Mesendoderm (in vitro differentiated cells): ENCODE measurements around the gene CAMTA1.

Experiments
- DNase-seq: peaks from one replicate; pipeline ENCODE4 v3.0.0; 2013
- H2AK5ac ChIP-seq: 2 replicates; pipeline ENCODE4 v1.6.1; 2013; ENCODE audit warnings: low read length, inconsistent platforms
- H2BK120ac ChIP-seq: 2 replicates; pipeline ENCODE4 v1.6.1; 2013; ENCODE audit warnings: low read depth, mild to moderate bottlenecking, low read length, moderate library complexity, mixed read lengths
- H2BK15ac ChIP-seq: replicated peaks from 2 replicates; pipeline ENCODE4 v1.6.1; 2013; ENCODE audit warnings: low read depth, mild to moderate bottlenecking, moderate library complexity
- H2BK5ac ChIP-seq: 2 replicates; pipeline ENCODE4 v1.6.1; 2013; ENCODE audit warnings: low read length, inconsistent platforms
- H3K18ac ChIP-seq: 2 replicates; pipeline ENCODE4 v1.6.1; 2013; ENCODE audit warnings: mild to moderate bottlenecking, low read length, mixed read lengths
- H3K23ac ChIP-seq: one replicate; pipeline ENCODE4 v1.6.1; 2013; ENCODE audit warnings: low read length
- H3K27ac ChIP-seq: 2 replicates; pipeline ENCODE4 v1.5.1; 2013; ENCODE audit warnings: low read depth, mild to moderate bottlenecking, inconsistent platforms, low read length, moderate library complexity
- H3K27me3 ChIP-seq: 2 replicates; pipeline ENCODE4 v1.6.1; 2013; ENCODE audit warnings: low read length, control low read depth, mild to moderate bottlenecking, inconsistent platforms; ENCODE audit not compliant: insufficient read depth, poor library complexity
- H3K36me3 ChIP-seq: 2 replicates; pipeline ENCODE4 v1.6.1; 2013; ENCODE audit warnings: low read length, inconsistent platforms; ENCODE audit not compliant: control insufficient read depth, insufficient read depth
- H3K4ac ChIP-seq: one replicate; pipeline ENCODE4 v1.6.1; 2013; ENCODE audit warnings: low read depth, mild to moderate bottlenecking, low read length, moderate library complexity
- H3K4me1 ChIP-seq: 2 replicates; pipeline ENCODE4 v1.6.1; 2013; ENCODE audit warnings: low read depth, low read length, inconsistent platforms; ENCODE audit not compliant: control insufficient read depth
- H3K4me2 ChIP-seq: 2 replicates; pipeline ENCODE4 v1.6.1; 2013; ENCODE audit warnings: low read length
- H3K4me3 ChIP-seq: 2 replicates; pipeline ENCODE4 v1.5.1; 2013; ENCODE audit warnings: mild to moderate bottlenecking, low read length
- H3K56ac ChIP-seq: one replicate; pipeline ENCODE4 v1.6.1; 2013; ENCODE audit warnings: low read length
- H3K79me1 ChIP-seq: 2 replicates; pipeline ENCODE4 v1.6.1; 2013; ENCODE audit warnings: low read length, inconsistent platforms
- H3K79me2 ChIP-seq: 2 replicates; pipeline ENCODE4 v1.6.1; 2013; ENCODE audit warnings: mild to moderate bottlenecking, low read length; ENCODE audit not compliant: control insufficient read depth, insufficient read depth
- H3K9ac ChIP-seq: 2 replicates; pipeline ENCODE4 v1.6.1; 2013; ENCODE audit warnings: low read length, inconsistent platforms
- H4K5ac ChIP-seq: one replicate; pipeline ENCODE4 v1.6.1; 2013; ENCODE audit warnings: low read length
- H4K8ac ChIP-seq: one replicate; pipeline ENCODE4 v1.6.1; 2013; ENCODE audit warnings: low read depth, mild to moderate bottlenecking, control low read depth, low read length, moderate library complexity
- WGBS: extraction: QIAGEN DNeasy Blood & Tissue Kit; methylation state at CpG from one replicate; pipeline ENCODE4 v1.1.7; 2013; ENCODE audit warnings: low lambda C conversion rate, missing lambda C conversion rate; ENCODE audit not compliant: insufficient coverage; ENCODE audit errors: extremely low coverage; 5-methylcytosine and 5-hydroxymethylcytosine counted together

CAMTA1 gene

DNA sequence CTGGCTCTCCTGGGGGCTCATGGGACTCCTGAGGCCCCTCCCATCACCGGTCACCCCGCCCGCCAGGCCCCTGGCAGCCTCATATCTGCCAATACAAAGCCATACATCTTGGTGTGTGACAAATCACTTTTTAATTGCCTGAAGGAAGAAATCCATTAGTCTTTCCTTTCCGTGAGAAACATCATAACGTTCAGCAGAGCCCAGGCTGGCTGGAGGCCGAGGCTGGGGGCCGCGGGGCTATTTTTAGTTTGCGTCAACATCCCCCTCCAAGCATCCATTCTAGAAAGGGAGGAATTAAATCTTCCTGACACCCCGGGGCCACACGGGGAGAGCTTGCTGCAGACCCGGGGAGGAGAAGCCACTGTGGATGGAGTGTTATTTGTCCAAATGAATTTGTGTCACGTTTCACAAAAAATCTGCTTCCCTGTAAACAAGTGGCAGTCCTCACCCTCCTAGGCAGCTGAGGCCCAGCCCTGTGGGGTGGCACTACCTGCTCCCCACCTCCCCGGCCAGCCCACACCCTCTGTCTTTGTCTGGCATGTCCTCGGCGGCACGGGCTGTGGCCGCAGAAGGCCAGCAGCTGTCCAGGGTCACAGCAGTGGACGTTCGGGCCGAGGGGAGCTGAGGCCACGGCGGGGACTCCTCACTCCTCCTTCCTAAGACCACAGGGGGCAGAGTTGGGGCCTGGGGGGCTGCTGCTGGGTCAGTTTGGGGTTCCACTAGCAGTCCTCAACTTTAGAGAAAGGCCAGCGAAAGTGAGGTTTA is 749.0 kb downstream of the CAMTA1 start:
- DNase-seq: no peak
- no peak overlapping the region for H3K27ac ChIP-seq
- H3K79me1 ChIP-seq: no peaks in the 10 kb centered on the region
- H2BK120ac ChIP-seq: no peak overlapping the region
- H2AK5ac ChIP-seq: no peak overlapping the region
- no peak overlapping the region for H3K4ac ChIP-seq
- no peak overlapping the region for H3K56ac ChIP-seq
- no peaks in the 10 kb centered on the region for H3K27me3 ChIP-seq
- H3K4me3 ChIP-seq: no peak overlapping the region
- no peak overlapping the region for H2BK15ac ChIP-seq
- H3K23ac ChIP-seq: no peak overlapping the region
- H3K79me2 ChIP-seq: no peaks in the 10 kb centered on the region
- H3K4me2 ChIP-seq: no peak overlapping the region
- H3K9ac ChIP-seq: no peak overlapping the region
- H2BK5ac ChIP-seq: no peak overlapping the region
- H3K36me3 ChIP-seq: no peaks in the 10 kb centered on the region
- H3K18ac ChIP-seq: no peak overlapping the region
- WGBS: no CpG with 5 or more reads among the region's 24 CpGs
- no peak overlapping the region for H4K5ac ChIP-seq
- no peak overlapping the region for H4K8ac ChIP-seq
- H3K4me1 ChIP-seq: peaks cover 8% of the 10 kb centered on the region

DNA sequence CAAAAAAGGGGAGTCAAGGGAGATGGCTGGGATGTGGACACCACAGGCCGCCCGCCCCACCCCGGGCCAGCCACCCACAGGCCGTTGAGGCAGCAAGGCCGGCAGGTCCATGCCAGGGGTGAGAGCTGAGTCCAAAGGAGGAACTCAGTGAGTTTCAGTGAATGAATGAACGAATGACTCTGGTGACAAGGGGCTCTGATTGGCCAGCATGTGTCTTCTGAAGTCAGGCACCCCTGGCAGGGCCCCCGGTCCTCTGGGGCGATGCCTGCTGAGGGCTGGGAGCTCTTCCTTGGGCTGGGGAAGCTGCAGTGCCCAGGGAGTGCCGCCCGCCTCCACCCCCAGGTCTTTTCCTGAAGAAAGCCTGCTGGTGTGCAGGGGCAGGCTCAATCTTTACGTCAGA is 749.8 kb downstream of the CAMTA1 start:
- no peak for DNase-seq
- no peak overlapping the region for H3K4me3 ChIP-seq
- H2BK5ac ChIP-seq: no peak overlapping the region
- no peaks in the 10 kb centered on the region for H3K79me1 ChIP-seq
- no peak overlapping the region for H3K4ac ChIP-seq
- no peak overlapping the region for H3K9ac ChIP-seq
- no peaks in the 10 kb centered on the region for H3K27me3 ChIP-seq
- H2BK120ac ChIP-seq: no peak overlapping the region
- no peak overlapping the region for H3K23ac ChIP-seq
- no peaks in the 10 kb centered on the region for H3K36me3 ChIP-seq
- H4K5ac ChIP-seq: no peak overlapping the region
- H3K4me2 ChIP-seq: no peak overlapping the region
- no peak overlapping the region for H2AK5ac ChIP-seq
- no peak overlapping the region for H3K56ac ChIP-seq
- no peak overlapping the region for H3K27ac ChIP-seq
- no peak overlapping the region for H4K8ac ChIP-seq
- peaks cover 8% of the 10 kb centered on the region for H3K4me1 ChIP-seq
- no peak overlapping the region for H2BK15ac ChIP-seq
- H3K79me2 ChIP-seq: no peaks in the 10 kb centered on the region
- H3K18ac ChIP-seq: no peak overlapping the region
- WGBS: no CpG with 5 or more reads among the region's 11 CpGs

DNA sequence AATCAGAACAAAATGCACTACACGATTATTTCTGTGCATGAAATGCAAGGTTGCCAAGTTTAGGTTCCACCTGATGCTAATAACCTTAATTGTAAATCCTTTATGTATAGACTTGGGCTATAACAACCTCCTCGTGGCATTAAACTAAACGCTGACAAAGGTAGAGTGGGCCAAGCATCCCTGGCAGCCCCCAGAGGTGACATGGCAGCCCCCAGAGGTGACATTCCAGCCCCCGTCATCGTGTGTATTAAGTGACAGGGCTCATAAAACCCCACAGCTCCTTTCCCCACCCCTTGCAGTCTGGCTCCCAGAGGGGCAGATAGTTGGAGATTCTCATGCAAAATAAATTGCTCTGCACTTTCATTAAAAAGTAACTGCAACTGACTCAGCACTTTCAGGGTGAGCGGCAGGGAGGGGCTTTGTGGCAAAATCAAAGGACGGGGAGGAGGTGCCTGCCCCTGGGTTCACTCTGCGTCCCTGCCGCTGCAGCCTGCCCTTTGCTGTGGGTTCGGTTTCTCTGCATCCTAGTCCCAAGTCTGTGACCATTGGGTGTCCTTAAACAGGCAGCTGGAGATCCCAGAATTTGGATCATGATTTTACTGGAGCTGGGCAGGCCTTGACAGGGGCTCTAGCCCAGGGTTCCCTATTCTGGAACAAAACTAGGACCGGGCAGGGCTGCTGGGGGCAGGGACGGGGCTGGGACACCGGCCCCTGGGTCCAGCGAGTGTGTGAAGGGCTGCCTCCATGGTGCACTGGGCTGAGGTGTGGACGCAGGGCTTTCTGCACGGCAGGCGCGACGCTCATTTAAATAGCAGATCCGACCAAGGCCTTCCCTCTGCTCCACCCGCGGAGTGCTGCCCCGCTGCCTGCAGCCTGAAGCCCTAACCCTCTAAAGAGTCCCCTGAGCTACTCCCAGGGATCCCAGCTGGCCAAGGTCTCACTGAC is 751.0 kb downstream of the CAMTA1 start:
- H3K4me2 ChIP-seq: no peak overlapping the region
- H3K9ac ChIP-seq: no peak overlapping the region
- H3K27me3 ChIP-seq: no peaks in the 10 kb centered on the region
- WGBS: no CpG with 5 or more reads among the region's 23 CpGs
- H2BK5ac ChIP-seq: no peak overlapping the region
- no peak overlapping the region for H3K4me3 ChIP-seq
- H2BK120ac ChIP-seq: no peak overlapping the region
- no peaks in the 10 kb centered on the region for H3K36me3 ChIP-seq
- no peaks in the 10 kb centered on the region for H3K79me1 ChIP-seq
- H3K18ac ChIP-seq: no peak overlapping the region
- no peak overlapping the region for H4K5ac ChIP-seq
- no peak overlapping the region for H3K4ac ChIP-seq
- peaks cover 8% of the 10 kb centered on the region for H3K4me1 ChIP-seq
- H2BK15ac ChIP-seq: no peak overlapping the region
- H3K56ac ChIP-seq: peak overlapping the region; percentile 25
- H2AK5ac ChIP-seq: no peak overlapping the region
- peak overlapping the region; percentile 80 for H3K23ac ChIP-seq
- peak; percentile 41 for DNase-seq
- H3K27ac ChIP-seq: no peak overlapping the region
- H4K8ac ChIP-seq: no peak overlapping the region
- no peaks in the 10 kb centered on the region for H3K79me2 ChIP-seq

- Histone ChIP-seq H2AK5ac (peak overlapping the region; percentile 49), H3K56ac (peak overlapping the region; percentile 52), H4K5ac (no peak overlapping the region), H3K79me2 (no peaks in the 10 kb centered on the region), H3K27ac (no peak overlapping the region), H4K8ac (no peak overlapping the region), H2BK120ac (no peak overlapping the region), H3K36me3 (no peaks in the 10 kb centered on the region), H3K23ac (peak overlapping the region; percentile 87), H3K27me3 (no peaks in the 10 kb centered on the region), H3K4me2 (no peak overlapping the region), H3K4me3 (no peak overlapping the region), H2BK5ac (no peak overlapping the region), H3K18ac (no peak overlapping the region), H2BK15ac (no peak overlapping the region), H3K4ac (no peak overlapping the region), H3K79me1 (no peaks in the 10 kb centered on the region), H3K9ac (no peak overlapping the region), H3K4me1 (peaks cover 8% of the 10 kb centered on the region)
- no CpG with 5 or more reads among the region's 20 CpGs for WGBS
- peak; percentile 23 for DNase-seq
These were observed 751.8 kb downstream of the CAMTA1 start for GRCh38 chr1:7536891-7537591.

DNA sequence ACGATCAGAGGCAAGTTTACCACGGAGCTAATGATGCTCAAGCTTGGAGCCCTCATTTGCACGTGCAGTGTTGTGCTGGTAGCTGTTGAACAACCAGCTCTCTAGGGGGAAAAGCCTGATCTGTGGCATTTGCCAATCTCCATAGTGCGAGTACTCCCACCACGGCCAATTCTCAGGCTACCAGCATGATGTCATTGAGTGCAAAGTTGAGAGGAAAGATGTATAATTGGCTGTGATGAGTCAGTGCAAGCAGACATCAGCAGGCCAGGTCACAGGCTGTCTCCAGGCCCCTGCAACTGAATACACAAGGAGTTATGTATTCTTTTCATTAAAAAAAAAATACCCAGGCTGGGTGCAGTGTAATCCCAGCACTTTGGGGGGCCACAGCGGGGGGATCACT is 752.8 kb downstream of the CAMTA1 start:
- Histone ChIP-seq H3K79me1 (no peaks in the 10 kb centered on the region), H2BK5ac (no peak overlapping the region), H3K4me1 (peaks cover 8% of the 10 kb centered on the region), H3K9ac (no peak overlapping the region), H3K56ac (no peak overlapping the region), H3K27me3 (no peaks in the 10 kb centered on the region), H3K4me2 (no peak overlapping the region), H3K79me2 (no peaks in the 10 kb centered on the region), H4K8ac (no peak overlapping the region), H3K36me3 (no peaks in the 10 kb centered on the region), H3K27ac (no peak overlapping the region), H2AK5ac (no peak overlapping the region), H3K18ac (no peak overlapping the region), H2BK120ac (no peak overlapping the region), H3K23ac (no peak overlapping the region), H4K5ac (no peak overlapping the region), H3K4me3 (no peak overlapping the region), H3K4ac (no peak overlapping the region), H2BK15ac (no peak overlapping the region)
- DNase-seq: peak; percentile 83
- WGBS: no CpG with 5 or more reads among the region's 6 CpGs
